Fibroblast of lung (primary cell): ENCODE data around the gene ZNF219.

Experiments
- CTCF ChIP-seq, 2 donors: IDR thresholded peaks in 1 of 2; conservative IDR thresholded peaks in 1 of 2; 1 replicate in 1 of 2; 2 replicates in 1 of 2; pipeline ENCODE4 v1.5.1; 2011 to 2012; ENCODE audit warnings: low read length in 2 of 2, control low read depth in 1 of 2, inconsistent platforms in 1 of 2, low read depth in 1 of 2, mild to moderate bottlenecking in 1 of 2
- EZH2 ChIP-seq: IDR thresholded peaks from 2 replicates; pipeline ENCODE4 v1.5.1; 2012; ENCODE audit warnings: low read length, control low read depth, mild to moderate bottlenecking; ENCODE audit errors: missing control alignments

GRCh38 chr14:21133901-21134300 is 35.4 kb upstream of the ZNF219 start:
- TF ChIP-seq CTCF (conservative IDR thresholded peaks at IDR 0.05 in 1 of 2, IDR thresholded peaks at IDR 0.05 in 1 of 2; ENCODE audit: low read depth in 1 of 2, low read length in 2 of 2) = no peak
- TF ChIP-seq EZH2 = no peak
